ENCODE measurements around the gene POLE.

Gene POLE

GRCh38 chr12:132642846-132643835 lies 44.0 kb downstream of the POLE start:
- no peak for DNase-seq (ENCODE audit: low read depth)
- no peak for TF ChIP-seq CTCF (IDR thresholded peaks at IDR 0.05; ENCODE audit: low read depth, low read length, missing control alignments)
- no peak overlapping the region for H3K4me3 ChIP-seq (ENCODE audit: low read depth, low read length)

GRCh38 chr12:132641811-132642650 lies 45.1 kb downstream of the POLE start:
- DNase-seq (ENCODE audit: low read depth), result no peak
- TF ChIP-seq CTCF (IDR thresholded peaks at IDR 0.05; ENCODE audit: low read depth, low read length, missing control alignments), result no peak
- H3K4me3 ChIP-seq (ENCODE audit: low read depth, low read length), result no peak overlapping the region

GRCh38 chr12:132640936-132641335 lies 46.2 kb downstream of the POLE start:
- no peak for DNase-seq (ENCODE audit: low read depth)
- no peak overlapping the region for H3K4me3 ChIP-seq (ENCODE audit: low read depth, low read length)
- no peak for TF ChIP-seq CTCF (IDR thresholded peaks at IDR 0.05; ENCODE audit: low read depth, low read length, missing control alignments)

- no peak for DNase-seq (ENCODE audit: low read depth)
- TF ChIP-seq CTCF (IDR thresholded peaks at IDR 0.05; ENCODE audit: low read depth, low read length, missing control alignments), result no peak
- no peak overlapping the region for H3K4me3 ChIP-seq (ENCODE audit: low read depth, low read length)
These were observed 47.1 kb downstream of the POLE start for GRCh38 chr12:132639956-132640520.

GRCh38 chr12:132638541-132639408 lies 48.4 kb downstream of the POLE start:
- TF ChIP-seq CTCF (IDR thresholded peaks at IDR 0.05; ENCODE audit: low read depth, low read length, missing control alignments), result peak; percentile 79
- H3K4me3 ChIP-seq (ENCODE audit: low read depth, low read length), result no peak overlapping the region
- DNase-seq (ENCODE audit: low read depth), result no peak

GRCh38 chr12:132637811-132638210 lies 49.3 kb downstream of the POLE start:
- H3K4me3 ChIP-seq (ENCODE audit: low read depth, low read length), result no peak overlapping the region
- no peak for DNase-seq (ENCODE audit: low read depth)
- no peak for TF ChIP-seq CTCF (IDR thresholded peaks at IDR 0.05; ENCODE audit: low read depth, low read length, missing control alignments)

Data from GM12864 (cell line).